Measurements from ENCODE around the gene GART. TPM values are rescaled to one million over a fixed set of nuclear protein-coding genes. Genes with fewer than 3 reads are reported as not detected.

Gene GART
- total RNA-seq, 2 donors from 2014 or later = 161 to 187 TPM

DNA sequence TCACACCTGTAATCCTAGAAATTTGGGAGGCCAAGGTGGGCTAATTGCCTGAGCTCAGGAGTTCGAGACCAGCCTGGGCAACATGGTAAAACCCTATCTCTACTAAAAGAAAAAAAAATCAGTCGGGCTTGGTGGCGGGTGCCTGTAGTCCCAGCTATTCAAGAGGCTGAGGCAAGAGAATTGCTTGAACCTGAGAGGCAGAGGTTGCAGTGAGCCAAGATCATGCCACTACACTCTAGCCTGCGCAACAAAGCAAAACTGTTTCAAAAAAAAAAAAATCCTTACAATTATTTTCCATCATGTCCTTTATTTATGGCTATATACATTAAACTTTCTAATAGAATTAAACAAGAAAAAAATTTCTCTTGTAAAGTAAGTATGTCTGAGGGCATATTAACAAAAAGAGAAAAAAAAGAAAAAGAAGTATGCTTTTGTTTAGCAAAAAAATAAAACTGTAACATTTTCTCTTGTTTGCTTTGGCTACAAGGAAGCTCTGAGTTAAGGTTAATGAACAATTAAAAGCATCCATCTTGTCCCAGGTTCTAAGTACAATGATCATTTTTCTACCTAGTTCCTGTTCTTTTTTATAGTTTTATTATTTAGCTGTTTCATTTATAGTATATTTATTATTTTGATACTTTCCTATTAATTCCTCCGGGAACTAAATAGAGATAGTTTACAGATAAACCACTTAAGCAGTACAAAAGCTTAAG is 80.2 kb downstream of the GART start:
- DNase-seq (ENCODE audit: low spot score in 2 of 2) = no peak
- ATAC-seq = no peak
- Mint-ChIP-seq H3K27ac (no peak overlapping the region), H3K9me3 (no peaks in the 10 kb centered on the region), H3K36me3 (no peaks in the 10 kb centered on the region)

DNA sequence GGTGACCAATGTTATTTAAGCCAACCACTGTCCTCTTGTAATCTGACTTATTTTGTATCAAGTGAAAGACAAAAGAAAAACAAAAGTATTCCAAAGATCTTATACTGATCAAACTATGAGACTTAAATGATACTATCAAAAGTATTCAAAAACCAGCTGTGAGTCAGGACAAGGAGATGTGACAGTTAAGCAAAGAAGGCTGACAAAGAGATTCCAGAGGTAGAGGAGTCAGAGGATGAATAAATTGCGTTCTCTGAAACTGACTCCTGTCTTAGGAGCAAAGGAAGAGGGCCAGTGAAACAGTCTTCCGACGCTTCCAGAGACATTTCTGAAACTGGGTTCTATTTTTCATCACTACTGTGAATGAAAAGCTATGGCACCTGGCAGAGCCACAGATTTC is 83.1 kb downstream of the GART start:
- H3K9me3 Mint-ChIP-seq = no peaks in the 10 kb centered on the region
- H3K36me3 Mint-ChIP-seq = no peaks in the 10 kb centered on the region
- peak overlapping the region in 1 of 2 donors; percentile 64 for H3K27ac Mint-ChIP-seq
- ATAC-seq (no peak), DNase-seq (ENCODE audit: low spot score in 2 of 2) (no peak)

DNA sequence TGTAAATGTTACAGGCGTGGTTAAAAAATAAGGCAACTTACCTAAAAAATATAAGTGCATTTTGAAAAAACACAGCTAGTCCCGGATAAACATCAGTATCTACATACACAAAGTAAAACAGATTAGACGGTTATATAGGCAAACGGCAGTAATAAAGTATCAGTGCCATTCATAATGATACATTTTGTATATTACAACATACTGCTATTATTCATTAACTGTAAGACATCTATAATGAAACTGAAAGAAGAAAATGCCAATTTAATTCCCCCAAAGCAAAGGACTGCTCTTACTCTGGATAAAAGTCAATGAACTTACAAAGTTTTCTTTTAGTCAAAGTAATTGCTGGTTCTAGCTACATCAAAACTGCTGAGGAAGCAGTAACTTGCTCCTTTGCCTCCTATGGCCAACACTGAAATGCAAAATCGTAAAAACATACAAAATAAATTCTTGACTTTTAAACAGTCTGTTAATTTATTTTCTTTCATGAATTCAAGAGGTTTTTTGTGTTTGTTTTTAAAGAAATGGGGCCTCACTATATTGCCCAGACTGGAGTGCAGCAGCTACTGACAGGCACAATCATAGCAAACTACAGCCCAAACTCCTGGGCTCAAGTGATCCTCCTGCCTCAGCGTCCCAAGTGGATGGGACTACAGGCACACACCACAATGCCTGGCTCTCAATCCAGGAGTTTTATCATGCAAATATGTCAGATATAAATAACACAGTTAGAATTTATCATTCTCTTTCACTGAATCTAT is 86.1 kb downstream of the GART start:
- no peak overlapping the region for H3K27ac Mint-ChIP-seq
- ATAC-seq (no peak), DNase-seq (ENCODE audit: low spot score in 2 of 2) (no peak)
- H3K36me3 Mint-ChIP-seq = no peaks in the 10 kb centered on the region
- no peaks in the 10 kb centered on the region for H3K9me3 Mint-ChIP-seq

Other genes with a start within 250 kb of the GART start
- 10 to 100 TPM; 21.9 to 26.4 TPM for gene IFNAR1, start 217.1 kb downstream of the GART start, total RNA-seq
- gene IFNGR2, start 138.7 kb downstream of the GART start, total RNA-seq = 10 to 100 TPM in 1 of 2 donors, 1 to 10 TPM in 1; 9.9 to 15.0 TPM
- gene TMEM50B, start 62.1 kb downstream of the GART start, total RNA-seq = 10 to 100 TPM; 11.0 to 31.5 TPM
- under 1 TPM; 0.49 to 0.91 TPM for gene DNAJC28, start 50.4 kb downstream of the GART start, total RNA-seq
- gene SON, start 921 bp upstream of the GART start, total RNA-seq = 100 to 1,000 TPM; 271 to 344 TPM
- 10 to 100 TPM; 39.1 to 56.1 TPM for gene DONSON, start 46.6 kb upstream of the GART start, total RNA-seq
- 10 to 100 TPM; 31.9 to 39.5 TPM for gene CRYZL1, start 99.6 kb upstream of the GART start, total RNA-seq
- 1 to 10 TPM; 5.3 to 6.7 TPM for gene ITSN1, start 100.4 kb upstream of the GART start, total RNA-seq

All from activated naive CD4-positive, alpha-beta T cell treated with anti-CD3 and anti-CD28 coated beads, Interleukin-2, amount 50 U/mL, for 72 hours (primary cell).